ENCODE measurements around the gene WDR45B. TPM values are rescaled to one million over a fixed set of nuclear protein-coding genes. Genes with fewer than 3 reads are reported as not detected.

Gene WDR45B
- total RNA-seq, 1 donor from 2014 or later, result 61.4 TPM

DNA sequence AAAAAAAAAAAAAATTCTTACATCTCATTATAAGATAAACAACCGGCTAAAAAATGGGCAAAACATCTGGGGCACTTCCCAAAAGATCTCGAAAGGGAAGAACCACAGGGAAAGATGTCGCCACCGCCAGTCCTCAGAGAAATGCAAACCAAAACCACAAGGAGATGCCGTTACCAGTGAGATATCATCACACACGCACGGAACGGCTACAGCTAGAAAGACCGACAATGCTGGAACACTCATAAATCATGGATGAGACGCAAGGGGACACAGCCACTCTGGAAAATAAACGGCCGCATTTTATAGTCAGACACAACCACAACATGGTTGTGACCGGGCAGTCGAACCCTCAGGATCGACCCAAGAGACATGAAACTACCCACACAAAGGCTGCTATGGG lies 24.5 kb downstream of the WDR45B start:
- DNase-seq, result no peak

DNA sequence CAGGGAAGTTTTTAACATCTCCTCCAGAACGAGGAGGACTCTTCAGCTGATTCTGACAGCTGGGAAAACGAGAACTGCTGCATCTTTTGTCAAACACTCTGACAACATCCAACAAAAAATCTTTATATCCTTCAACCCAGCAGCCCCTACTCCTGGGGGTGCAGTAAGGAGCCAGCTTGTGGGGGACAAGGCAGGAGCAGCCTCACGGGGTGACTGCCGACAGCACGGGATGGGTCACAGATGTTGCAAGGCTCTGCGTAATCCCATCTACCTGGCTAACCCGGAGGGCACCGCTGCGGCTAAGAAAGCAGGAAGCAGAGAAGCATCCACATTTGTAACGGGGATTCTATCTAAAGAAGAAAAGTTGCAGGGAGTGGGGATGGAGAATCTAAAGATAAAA lies 28.6 kb downstream of the WDR45B start:
- DNase-seq, result no peak

DNA sequence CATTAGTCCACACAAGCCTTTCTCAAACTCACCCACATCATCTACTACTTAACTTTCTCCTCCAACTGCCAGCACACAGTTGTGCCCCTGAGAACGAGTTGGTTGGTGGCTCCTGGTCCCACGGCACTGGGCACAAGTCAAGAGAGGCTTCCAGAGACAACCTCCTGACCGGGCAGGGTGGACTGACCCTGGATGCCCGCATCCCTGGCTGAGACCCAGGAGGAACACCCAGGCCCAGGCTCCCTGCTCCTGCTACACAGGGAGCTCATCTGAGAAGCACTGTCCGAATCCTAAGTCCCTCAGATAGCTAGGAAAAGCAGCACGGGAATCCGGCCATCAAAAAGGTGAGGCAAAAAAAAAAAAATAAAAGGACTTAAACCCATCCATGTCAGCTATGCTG lies 29.0 kb downstream of the WDR45B start:
- DNase-seq, result no peak

DNA sequence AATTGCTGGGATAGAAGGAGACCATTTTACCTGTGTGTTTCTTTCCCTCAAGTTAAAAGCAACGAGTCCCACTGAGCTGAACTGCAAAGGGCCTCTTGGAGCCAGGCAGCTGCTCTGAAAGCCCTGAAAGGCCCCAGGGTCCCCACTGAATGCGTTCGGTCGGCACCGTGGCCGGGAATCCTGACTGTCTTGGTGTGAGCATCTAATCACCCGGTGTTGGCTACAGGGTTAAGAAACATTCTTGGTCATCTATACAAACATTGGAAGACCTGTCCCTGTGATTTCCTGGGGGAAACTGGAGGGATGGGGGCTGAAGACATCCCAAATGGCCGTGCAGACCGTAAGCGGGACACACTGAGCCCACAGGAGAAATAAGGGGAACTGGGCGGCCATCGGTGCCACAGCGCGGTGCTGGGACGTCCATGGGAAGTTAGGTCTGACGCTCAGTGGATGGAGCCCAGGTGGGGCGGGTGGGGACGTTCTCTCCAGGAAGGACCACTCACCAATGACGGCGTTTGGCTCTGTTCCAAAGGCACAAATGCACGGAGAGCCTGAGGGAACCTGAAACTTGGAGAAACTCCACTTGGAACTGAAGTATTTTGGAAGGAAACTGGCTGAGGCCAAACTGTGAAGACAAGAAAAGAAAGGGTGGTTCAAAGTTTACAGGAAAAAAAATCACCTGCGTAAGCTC lies 32.1 kb downstream of the WDR45B start:
- DNase-seq, result no peak

DNA sequence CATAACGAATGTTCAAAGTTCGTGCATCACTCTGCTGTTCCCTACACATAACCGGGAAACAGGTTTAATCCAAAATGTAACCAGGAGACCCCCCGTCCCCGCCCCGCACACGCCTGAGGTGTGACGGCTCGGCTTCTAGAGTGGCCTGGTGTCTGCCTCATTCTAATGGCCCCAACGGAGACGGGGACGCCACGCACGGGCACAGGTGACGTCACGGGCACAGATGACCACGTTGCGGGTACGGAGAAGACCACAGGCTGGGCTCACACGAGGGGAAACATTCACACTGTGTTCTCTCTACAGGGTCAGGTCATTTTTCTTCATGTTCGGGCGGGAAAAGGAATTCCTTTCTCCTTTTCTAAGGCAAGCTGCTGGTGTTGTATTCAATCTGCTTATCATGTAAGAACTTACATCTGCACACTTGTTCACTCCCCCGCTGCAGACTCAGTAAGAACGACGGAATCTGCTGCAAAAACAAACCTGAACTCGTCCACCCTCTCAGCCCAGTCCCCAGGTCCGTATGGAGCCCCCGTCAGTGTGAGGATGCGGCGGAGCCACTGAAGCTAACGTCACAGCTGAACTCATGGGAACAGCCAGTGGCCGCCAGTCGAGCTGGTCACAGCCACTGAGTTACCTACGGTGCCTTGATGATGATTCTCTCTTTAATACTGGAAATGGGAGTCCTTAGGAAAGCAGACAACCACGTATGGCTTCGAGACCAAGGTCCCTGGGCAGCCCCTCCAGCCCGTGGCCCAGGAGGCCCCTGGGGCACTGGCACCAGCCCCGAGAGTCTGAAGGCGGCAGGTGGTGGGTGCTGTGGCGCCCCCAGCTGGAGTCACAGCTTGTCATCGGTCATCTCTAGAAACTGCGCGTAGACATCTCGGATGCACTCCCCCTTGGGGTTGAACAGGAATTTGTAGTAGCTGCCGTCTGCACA lies 32.9 kb downstream of the WDR45B start:
- no peak for DNase-seq

DNA sequence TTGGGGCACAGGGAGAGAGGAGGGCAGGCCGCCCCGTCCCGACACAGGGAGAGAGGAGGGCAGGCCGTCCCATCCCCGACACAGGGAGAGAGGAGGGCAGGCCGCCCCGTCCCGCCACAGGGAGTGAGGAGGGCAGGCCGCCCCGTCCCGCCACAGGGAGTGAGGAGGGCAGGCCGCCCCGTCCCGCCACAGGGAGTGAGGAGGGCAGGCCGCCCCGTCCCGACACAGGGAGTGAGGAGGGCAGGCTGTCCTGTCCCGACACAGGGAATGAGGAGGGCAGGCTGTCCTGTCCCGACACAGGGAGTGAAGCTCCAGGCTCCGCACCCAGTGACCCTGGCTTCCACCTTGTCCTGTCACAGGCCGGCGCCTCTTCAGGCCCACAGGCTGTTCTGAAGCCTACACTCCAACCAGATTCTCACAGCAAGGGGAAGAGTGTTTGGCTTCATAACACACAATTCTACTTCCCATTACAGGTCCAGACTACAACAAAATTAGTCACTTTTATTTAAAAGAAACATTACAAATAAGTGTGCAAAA lies 34.1 kb downstream of the WDR45B start:
- no peak for DNase-seq

DNA sequence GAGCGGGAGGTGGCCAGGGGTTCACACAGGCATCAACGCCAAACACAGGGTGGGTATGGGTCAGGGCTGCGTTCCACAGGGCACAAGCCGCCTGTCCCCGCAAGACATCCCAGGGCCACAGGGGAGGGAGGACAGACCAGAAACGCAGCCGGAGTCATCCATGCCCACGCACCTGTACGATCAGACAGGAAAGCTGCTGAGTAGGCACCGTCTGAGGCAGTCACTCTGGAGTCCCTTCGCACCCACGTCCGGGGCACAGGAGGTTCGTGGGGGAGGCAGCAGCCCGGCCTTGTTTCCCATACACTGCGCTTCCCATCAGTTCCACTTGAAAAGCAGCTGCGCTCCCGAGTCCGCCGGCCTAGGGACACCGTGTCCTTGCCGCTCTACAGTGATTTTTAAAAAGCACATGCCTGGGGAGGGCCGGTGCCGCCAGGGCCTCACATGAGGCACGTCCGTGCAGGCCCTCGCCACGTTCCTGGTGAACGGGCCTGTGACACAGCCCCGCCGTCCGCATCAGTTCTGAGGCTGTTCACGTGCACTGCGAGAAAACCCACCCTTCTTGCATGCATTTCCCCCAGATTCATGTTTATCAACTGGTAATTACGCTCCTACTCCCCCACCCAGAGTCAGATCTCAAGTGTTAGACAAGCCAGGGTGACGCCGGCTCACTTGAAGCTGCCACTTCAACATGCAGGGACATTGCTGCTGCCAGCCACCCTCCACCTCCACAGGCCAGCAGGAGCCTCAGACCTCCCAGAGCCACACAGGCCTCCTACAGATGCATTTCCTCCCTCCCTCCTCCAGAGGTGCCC lies 34.8 kb downstream of the WDR45B start:
- DNase-seq, result no peak

DNA sequence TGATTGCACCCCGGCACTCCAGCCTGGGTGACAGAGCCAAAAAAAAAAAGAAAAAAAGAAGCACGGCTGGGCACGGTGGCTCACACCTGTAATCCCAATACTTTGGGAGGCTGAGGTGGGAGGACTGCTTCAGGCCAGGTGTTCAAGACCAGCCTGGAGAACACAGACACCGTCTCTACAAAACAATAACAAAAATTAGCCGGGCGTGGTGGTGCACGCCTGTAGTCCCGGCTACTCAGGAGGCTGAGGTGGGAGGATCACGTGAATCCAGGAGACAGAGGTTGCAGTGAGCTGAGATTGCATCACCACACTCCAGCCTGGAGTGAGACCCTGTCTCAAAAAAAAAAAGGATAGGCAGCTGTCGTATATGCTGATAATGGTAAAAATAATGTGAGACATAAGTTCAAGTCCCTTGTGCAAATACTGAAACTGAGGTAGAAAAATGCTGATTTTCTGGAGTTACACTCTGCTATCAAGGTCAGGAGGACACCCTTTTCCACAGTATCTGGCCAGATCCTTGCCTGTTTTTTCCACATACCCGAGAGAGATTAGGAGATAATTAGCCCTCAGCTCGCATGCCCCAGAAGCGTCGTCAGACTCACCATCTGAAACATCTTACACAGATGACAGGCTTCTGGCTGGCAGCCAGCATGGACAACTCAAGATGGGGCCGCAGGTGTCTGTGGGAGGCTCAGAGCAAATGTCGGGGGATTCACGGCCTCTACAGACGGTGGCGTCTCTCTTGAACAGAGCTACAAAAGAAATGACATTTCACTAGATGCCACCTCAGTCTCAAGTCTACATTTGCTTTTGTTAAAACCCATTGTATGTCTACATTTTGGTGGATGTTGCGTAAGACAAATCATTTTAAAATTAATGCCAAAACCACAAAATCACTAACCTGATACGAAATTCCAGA lies 36.8 kb downstream of the WDR45B start:
- DNase-seq, result no peak

DNA sequence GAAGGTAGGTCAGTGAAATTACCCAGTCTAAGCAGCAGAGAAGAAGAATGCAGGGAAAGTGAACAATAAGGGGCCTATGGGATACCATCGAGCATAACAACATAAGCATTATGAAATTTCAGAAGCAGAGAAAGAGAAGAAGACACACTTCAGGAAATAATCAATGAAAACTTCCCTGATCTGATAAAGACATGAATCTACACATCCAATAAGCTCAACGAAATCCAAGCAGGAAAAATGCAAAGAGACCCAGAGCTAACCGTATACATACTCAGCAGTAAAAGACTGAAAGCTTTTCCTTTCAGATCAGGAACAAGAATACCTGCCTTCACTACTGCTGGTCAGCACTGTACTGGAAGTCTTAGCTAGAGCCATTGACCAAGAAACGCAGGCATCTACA lies 38.6 kb downstream of the WDR45B start:
- DNase-seq, result no peak

DNA sequence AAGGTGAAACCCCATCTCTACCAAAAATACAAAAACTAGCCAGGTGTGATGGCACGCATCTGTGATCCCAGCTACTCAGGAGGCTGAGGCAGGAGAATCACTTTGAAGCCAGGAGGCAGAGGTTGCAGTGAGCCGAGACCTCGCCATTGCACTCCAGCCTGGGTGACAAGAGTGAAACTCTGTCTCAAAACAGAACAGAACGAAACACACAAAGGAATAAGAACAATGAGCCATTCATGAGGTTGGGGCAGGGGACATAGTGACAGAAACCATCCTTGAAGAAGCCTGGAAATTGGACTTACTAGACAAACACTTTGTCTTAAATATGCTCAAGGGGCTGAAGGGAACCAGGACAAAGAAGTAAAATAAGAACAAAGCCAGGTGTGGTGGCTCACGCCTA lies 39.4 kb downstream of the WDR45B start:
- DNase-seq, result no peak

DNA sequence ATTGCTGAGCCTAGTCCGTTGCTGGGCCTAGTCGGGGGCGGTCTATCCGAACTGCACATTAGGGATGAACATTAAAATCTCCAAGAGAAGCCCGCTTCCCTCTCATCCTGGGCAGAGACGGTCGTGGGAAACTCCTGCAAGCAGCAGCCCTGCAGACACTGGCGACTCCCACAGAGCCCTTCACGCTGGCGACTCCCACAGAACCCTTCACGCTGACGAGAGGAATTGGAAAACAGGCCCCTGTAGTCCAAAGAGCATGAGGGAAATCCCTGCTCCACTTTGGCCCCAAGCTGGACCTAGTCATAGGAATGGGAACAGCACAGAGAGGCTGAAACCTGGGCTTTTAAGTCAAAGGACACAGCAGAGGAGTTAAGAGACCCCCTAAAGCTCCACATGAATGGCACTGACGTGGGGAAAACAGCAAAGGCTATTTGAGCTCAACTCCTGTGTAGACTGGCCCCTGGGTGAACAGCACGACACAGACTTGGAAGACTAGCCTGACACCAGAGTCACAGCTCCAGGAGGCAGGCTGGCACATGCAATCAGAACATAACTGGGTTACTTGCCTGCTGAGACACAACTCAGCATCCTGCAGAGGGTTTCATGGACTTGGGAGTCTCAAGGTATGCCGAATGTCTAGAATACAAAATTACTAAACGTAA lies 42.2 kb downstream of the WDR45B start:
- no peak for DNase-seq

DNA sequence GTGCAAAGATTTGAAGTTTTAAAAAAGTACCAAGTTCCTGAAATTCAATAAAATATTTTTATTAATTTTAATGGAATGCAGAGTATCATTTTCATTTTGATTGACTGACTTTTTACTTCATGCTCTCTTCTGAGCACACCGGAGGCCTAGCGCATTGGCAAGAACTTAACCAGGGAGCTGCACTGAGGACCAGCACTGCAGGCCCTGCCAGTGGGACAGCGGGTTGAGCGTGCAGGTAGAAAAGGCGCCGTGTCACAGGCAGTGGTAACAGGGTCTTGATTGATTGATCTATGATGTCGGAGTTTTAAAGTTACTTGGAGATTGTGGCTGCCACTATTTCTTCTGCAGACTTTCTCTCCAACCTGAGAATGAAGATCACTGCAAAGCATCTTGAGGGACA lies 43.7 kb downstream of the WDR45B start:
- DNase-seq, result no peak

DNA sequence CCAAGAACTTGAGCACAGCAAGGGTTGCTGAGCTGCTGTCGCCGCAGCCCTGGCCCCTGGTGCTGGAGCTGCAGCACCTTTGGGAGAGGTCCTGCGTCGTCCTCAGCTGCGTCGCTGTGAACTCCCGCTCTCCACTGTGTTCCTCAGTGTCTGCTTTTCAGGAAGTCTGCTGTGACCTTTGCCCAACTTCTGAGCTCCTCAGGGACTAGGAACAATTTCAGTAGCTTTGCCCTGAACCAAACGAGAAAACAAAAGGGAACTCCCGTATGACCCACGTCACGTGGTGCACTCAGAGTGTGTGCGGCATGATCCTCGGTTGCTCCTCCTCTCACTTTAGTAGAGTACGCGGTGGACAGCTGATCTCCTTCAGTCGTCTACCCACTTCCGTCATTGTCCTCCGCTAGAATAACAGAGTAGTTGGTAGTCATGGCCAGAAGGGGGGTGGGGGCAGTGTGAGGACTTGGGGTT lies 44.2 kb downstream of the WDR45B start:
- peak; percentile 68 for DNase-seq

DNA sequence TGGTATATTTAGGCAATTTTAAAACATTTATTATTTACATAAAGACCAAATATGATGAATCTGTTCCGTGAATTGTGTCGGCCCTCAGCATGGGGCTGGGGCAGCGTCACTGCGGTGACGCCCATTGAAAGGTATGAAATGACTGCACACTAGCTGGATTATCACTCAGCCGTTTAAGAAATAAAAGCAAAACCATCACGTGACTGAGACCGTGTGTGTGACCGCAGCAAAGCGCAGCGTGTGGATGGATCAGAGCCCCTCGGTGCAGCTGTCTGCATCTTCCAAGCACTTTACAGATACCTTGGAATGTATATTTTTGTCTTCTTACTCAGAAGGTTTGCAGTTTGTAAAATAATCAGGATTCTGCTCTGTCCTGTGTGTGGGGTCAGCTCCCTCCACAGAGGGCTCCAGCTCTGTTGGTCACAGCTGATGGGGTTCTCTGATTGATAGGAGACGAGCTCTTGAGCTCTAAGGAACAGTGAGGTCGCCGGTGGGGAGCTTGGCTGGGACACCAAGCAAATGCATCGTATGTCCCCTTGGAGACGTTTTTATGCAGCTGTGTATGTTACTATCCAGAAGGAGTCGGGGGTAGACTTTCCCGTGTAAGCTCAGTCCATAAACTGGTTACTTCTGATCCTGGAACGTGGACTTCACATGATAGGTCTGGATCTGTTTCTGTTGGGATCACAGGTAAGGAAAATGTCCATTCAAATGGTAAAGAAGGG lies 45.1 kb downstream of the WDR45B start:
- peak; percentile 85 for DNase-seq

DNA sequence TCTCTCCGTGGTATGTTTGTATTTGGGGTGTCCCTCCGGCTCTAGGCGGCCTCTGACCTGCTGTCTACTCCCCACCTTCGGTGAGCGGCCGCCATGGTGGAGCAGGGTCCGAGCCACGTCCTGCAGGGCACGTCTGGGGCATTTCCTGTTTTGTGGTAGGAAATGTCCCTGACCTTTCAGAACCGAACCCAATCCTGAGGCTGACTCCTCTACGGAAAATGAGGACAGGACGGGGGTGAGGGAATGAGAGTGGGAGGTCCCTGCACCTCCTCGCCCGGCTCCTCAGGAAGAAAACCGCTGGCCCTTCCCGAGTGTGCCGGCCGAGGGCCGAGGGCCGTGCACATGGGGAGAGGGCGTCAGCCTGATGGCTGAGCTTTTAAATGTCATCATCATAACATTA lies 45.8 kb downstream of the WDR45B start:
- DNase-seq, result peak; percentile 42

DNA sequence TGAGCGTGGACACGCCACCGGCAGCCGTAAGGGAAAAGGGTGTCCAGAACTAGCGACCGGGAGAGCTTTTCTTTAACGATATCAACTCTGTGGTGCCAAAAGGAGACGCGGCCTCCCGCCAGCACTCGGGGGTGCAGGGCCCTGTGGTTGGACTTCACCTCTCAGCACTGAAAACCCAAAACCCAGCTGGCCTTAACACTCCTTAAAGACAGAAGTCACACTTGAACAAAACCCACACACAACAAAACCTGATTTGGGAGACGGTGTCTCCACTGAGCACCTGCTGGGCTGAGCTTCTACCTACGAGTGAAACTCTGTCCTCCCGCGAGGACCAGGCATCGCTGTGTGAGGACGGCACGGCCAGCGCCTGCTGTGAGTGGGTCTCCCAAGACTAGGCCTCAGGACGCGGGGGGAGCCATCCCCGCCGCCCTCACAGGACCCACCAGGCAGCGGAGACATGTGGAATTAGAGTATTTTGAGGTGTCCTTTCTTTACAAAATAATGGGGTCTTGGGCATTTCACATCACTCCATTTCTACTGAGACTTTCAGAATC lies 46.7 kb downstream of the WDR45B start:
- no peak for DNase-seq

DNA sequence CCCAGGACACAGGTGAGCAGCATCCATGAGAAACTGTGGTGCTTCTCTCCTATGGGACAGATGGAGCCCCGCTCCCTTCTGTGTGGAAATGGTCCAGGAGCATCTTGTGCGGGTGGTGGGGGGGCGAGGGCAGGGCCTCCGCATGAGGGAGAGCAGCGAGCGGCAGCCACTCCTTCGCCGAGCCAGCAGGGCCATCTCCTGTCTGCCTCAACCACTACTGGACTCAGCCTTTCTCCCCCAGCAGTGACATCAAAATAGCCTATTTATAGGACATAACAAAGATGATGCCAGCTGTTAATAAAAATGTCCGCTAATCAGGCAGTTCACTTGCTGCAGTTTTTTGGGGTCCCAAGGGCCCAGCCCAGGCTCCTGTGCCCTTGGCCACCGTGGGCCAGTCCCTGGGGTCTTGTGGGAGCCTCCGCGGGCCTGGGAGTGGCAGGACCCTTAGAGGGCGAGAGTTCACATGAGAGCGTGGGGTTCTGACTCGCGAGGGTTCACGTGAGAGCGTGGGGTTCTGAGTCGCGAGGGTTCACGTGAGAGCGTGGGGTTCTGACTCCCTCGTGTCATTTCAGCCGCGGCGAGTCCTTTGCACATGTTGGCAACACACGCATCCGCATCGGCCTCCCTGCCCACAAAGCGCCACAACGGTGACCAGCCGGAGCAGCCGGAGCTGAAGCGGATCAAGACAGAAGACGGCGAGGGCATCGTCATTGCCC lies 47.4 kb downstream of the WDR45B start:
- DNase-seq, result no peak

DNA sequence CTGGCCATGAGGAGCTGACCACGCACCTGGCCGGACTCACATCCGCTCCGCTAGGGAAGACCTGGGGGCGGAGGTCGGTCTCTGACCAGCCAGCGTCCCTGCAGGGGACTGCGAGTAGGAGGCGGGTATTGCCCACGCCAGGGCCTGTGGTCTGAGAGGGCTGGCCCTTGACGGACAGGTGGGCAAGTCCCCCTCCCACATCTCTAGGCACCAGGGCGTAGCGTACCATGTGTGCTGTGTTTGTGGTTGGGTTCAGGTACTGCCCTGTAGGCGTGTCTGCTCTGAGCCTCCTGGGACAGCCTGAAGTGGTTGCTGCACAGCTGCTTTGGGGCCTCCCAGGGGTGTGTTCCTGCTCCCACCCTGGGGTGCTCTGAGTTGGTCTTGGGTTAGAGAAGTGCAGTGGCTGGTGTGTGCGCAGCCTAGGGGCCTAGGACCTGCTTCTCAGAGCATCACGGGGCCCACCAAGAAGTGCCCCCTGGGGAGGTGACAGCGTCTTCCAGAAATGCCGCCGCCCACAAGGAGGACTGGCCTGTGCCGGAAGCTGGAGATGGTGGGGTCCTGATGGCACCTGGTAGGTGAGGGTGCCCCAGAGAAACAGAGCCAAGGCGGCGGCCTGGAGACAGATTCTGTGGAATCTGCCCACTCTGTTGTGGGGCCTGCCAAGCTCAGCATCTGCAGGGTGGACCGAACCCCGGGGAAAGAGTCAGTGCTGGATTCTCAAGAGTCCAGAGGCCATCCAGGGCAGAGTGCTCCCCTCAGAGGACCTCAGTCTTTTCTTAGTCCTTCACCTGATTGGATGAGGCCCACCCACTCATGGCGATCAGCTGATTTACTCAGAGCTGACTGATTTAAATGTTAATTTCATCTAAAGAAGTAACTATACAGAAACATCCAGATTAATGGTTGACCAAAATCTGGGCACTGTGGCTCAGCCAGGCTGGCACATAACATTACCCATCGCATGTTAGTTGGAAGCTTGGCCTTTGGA lies 48.3 kb downstream of the WDR45B start:
- DNase-seq, result no peak

Measured in dermis blood vessel endothelial cell (primary cell).